SK-N-MC (cell line): ENCODE results near the gene GANAB.

Source experiments
- EZH2 ChIP-seq: fragments of 200-600 bp; sonication (generic); IDR thresholded peaks from one replicate; pipeline ENCODE4 v1.6.1; 2017; ENCODE audit warnings: antibody characterized with exemption
- POLR2AphosphoS5 ChIP-seq: IDR thresholded peaks from 2 replicates; pipeline ENCODE4 v1.6.1; 2012; ENCODE audit warnings: mild to moderate bottlenecking, low read depth, low read length, borderline replicate concordance

DNA sequence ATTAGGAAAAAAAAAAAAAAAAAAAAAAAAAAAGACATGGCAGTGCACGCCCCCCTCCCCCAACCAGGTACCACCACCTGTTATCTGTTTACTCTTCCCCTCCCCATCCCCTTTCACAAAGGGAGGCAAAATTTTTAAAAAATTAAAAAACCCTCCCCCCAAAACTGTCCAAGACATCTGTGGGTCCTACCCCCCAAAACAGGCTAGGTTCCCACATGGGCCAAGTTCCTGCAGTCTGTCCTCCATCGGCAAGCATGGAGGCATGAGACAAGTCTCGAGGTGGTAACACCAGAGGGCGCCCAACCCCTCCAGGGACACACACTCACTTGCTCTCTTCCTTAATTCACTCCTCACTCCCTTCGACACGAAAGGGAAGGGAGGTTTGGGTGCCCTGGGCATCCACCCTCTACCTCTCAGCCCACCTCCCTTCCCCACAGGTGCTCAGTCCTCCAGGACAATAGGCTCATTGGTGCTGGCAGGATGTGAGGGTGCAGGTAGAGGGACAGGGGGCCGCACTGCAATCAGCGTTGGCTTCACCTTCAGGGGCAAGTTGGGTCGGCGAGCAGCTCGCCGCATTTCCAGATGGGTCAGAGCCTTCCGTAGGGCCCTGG lies 52.9 kb downstream of the GANAB start:
- TF ChIP-seq EZH2 (no peak), POLR2AphosphoS5 (no peak)
